ENCODE measurements around the gene PDK4.

PDK4 gene

GRCh38 chr7:95596198-95597063 is at the start of gene PDK4:
PDK4 (minus strand) TSS chr7:95596516; CDS start chr7:95596293, 223 bp downstream.
- DNase-seq (ENCODE audit: low read depth in 2 of 3, low spot score in 1 of 3), result no peak

GRCh38 chr7:95642173-95642572 is 45.9 kb upstream of the PDK4 start:
- DNase-seq (ENCODE audit: low read depth in 2 of 3, low spot score in 1 of 3), result no peak

GRCh38 chr7:95636140-95636940 is 40.0 kb upstream of the PDK4 start:
- no peak for DNase-seq (ENCODE audit: low read depth in 2 of 3, low spot score in 1 of 3)

GRCh38 chr7:95632609-95633008 is 36.3 kb upstream of the PDK4 start:
- DNase-seq (ENCODE audit: low read depth in 2 of 3, low spot score in 1 of 3), result no peak

GRCh38 chr7:95631527-95631926 is 35.2 kb upstream of the PDK4 start:
- no peak for DNase-seq (ENCODE audit: low read depth in 2 of 3, low spot score in 1 of 3)

- DNase-seq (ENCODE audit: low read depth in 2 of 3, low spot score in 1 of 3), result no peak
Observed at GRCh38 chr7:95630702-95631458, 34.6 kb upstream of the PDK4 start.

- DNase-seq (ENCODE audit: low read depth in 2 of 3, low spot score in 1 of 3), result no peak
Observed at GRCh38 chr7:95628831-95629439, 32.6 kb upstream of the PDK4 start.

- no peak for DNase-seq (ENCODE audit: low read depth in 2 of 3, low spot score in 1 of 3)
Observed at GRCh38 chr7:95623788-95624187, 27.5 kb upstream of the PDK4 start.

- DNase-seq (ENCODE audit: low read depth in 2 of 3, low spot score in 1 of 3), result no peak
Observed at GRCh38 chr7:95622859-95623258, 26.5 kb upstream of the PDK4 start.

- no peak for DNase-seq (ENCODE audit: low read depth in 2 of 3, low spot score in 1 of 3)
Observed at GRCh38 chr7:95622001-95622549, 25.8 kb upstream of the PDK4 start.

GRCh38 chr7:95621404-95621803 is 25.1 kb upstream of the PDK4 start:
- DNase-seq (ENCODE audit: low read depth in 2 of 3, low spot score in 1 of 3), result no peak

- DNase-seq (ENCODE audit: low read depth in 2 of 3, low spot score in 1 of 3), result no peak
Observed at GRCh38 chr7:95620631-95621030, 24.3 kb upstream of the PDK4 start.

GRCh38 chr7:95619921-95620320 is 23.6 kb upstream of the PDK4 start:
- no peak for DNase-seq (ENCODE audit: low read depth in 2 of 3, low spot score in 1 of 3)

- DNase-seq (ENCODE audit: low read depth in 2 of 3, low spot score in 1 of 3), result no peak
Observed at GRCh38 chr7:95619517-95619916, 23.2 kb upstream of the PDK4 start.

- no peak for DNase-seq (ENCODE audit: low read depth in 2 of 3, low spot score in 1 of 3)
Observed at GRCh38 chr7:95614442-95614940, 18.2 kb upstream of the PDK4 start.

- DNase-seq (ENCODE audit: low read depth in 2 of 3, low spot score in 1 of 3), result no peak
Observed at GRCh38 chr7:95611224-95611623, 14.9 kb upstream of the PDK4 start.

- no peak for DNase-seq (ENCODE audit: low read depth in 2 of 3, low spot score in 1 of 3)
Observed at GRCh38 chr7:95609277-95609971, 13.1 kb upstream of the PDK4 start.

- no peak for DNase-seq (ENCODE audit: low read depth in 2 of 3, low spot score in 1 of 3)
Observed at GRCh38 chr7:95608359-95609173, 12.2 kb upstream of the PDK4 start.

- DNase-seq (ENCODE audit: low read depth in 2 of 3, low spot score in 1 of 3), result no peak
Observed at GRCh38 chr7:95607561-95607960, 11.2 kb upstream of the PDK4 start.
